GM06990 (cell line): ENCODE data around the gene MAP2K7.

Source experiments
- DNase-seq: peaks from one replicate; pipeline ENCODE4 v3.0.0-alpha.2; 2011; ENCODE audit not compliant: insufficient read length; ENCODE audit errors: extremely low read depth
- H3K27me3 ChIP-seq: replicated peaks from 2 replicates; pipeline ENCODE4 v1.6.0; 2011; ENCODE audit warnings: low read length; ENCODE audit not compliant: control insufficient read depth, insufficient read depth
- H3K36me3 ChIP-seq: 2 replicates; pipeline ENCODE4 v1.5.1; 2011; ENCODE audit warnings: low read length; ENCODE audit not compliant: control insufficient read depth, insufficient read depth
- H3K4me3 ChIP-seq: replicated peaks from 2 replicates; pipeline ENCODE4 v1.5.1; 2011; ENCODE audit warnings: low read depth, mild to moderate bottlenecking, control low read depth, low read length
- CTCF ChIP-seq: IDR thresholded peaks from 2 replicates; pipeline ENCODE4 v1.5.1; 2011; ENCODE audit warnings: low read length, control low read depth, mild to moderate bottlenecking, inconsistent platforms; ENCODE audit not compliant: insufficient read depth, poor library complexity, severe bottlenecking

MAP2K7 gene

GRCh38 chr19:7866399-7867091 is 37.1 kb upstream of the MAP2K7 start:
- Histone ChIP-seq H3K4me3 (no peak overlapping the region), H3K27me3 (no peaks in the 10 kb centered on the region), H3K36me3 (no peaks in the 10 kb centered on the region; the same call in 1 of the 2 replicates)
- TF ChIP-seq CTCF, result no peak
- no peak for DNase-seq

GRCh38 chr19:7867092-7867844 is 36.4 kb upstream of the MAP2K7 start:
- DNase-seq, result no peak
- H3K27me3 ChIP-seq, result no peaks in the 10 kb centered on the region; the same call in 1 of the 2 replicates
- H3K36me3 ChIP-seq, result no peaks in the 10 kb centered on the region; the same call in 1 of the 2 replicates
- H3K4me3 ChIP-seq, result no peak overlapping the region
- no peak for TF ChIP-seq CTCF

- DNase-seq, result no peak
- no peaks in the 10 kb centered on the region; the same call in 1 of the 2 replicates for H3K27me3 ChIP-seq
- H3K4me3 ChIP-seq, result peak overlapping the region; percentile 58
- H3K36me3 ChIP-seq, result no peaks in the 10 kb centered on the region; the same call in 1 of the 2 replicates
- no peak for TF ChIP-seq CTCF
Observed at GRCh38 chr19:7868326-7868670, 35.4 kb upstream of the MAP2K7 start.

- DNase-seq, result peak; percentile 91
- peak overlapping the region; percentile 58 for H3K4me3 ChIP-seq
- no peaks in the 10 kb centered on the region; the same call in 1 of the 2 replicates for H3K36me3 ChIP-seq
- no peaks in the 10 kb centered on the region; the same call in 1 of the 2 replicates for H3K27me3 ChIP-seq
- no peak for TF ChIP-seq CTCF
Observed at GRCh38 chr19:7868671-7869452, 34.8 kb upstream of the MAP2K7 start.

GRCh38 chr19:7869453-7869909 is 34.2 kb upstream of the MAP2K7 start:
- H3K27me3 ChIP-seq, result no peaks in the 10 kb centered on the region; the same call in 1 of the 2 replicates
- no peak for TF ChIP-seq CTCF
- peak; percentile 81 for DNase-seq
- peak overlapping the region; percentile 56 for H3K4me3 ChIP-seq
- H3K36me3 ChIP-seq, result no peaks in the 10 kb centered on the region
